ENCODE results near the gene MAPKAPK3. TPM values are rescaled to one million over a fixed set of nuclear protein-coding genes. Genes with fewer than 3 reads are reported as not detected.

The MAPKAPK3 gene
- total and polyA plus RNA-seq, 2 experiments from 2014 or later: 40.5 to 43.1 TPM

- DNase-seq (ENCODE audit: low spot score): no peak
- Histone ChIP-seq H3K27ac (no peak overlapping the region), H3K36me3 (replicated peaks; ENCODE audit: insufficient read depth, low read depth) (no peaks in the 10 kb centered on the region), H3K9me2 (replicated peaks; ENCODE audit: insufficient read depth) (no peaks in the 10 kb centered on the region), H4K20me1 (ENCODE audit: insufficient read depth, poor library complexity, severe bottlenecking) (no peaks in the 10 kb centered on the region), H3K27me3 (no peaks in the 10 kb centered on the region), H3K4me2 (no peak overlapping the region), H3K4me1 (ENCODE audit: insufficient read depth) (peaks cover 14% of the 10 kb centered on the region), H2AFZ (no peak overlapping the region), H3K79me2 (peaks cover 10% of the 10 kb centered on the region), H3K9me3 (ENCODE audit: low read depth) (no peaks in the 10 kb centered on the region), H3K4me3 (no peak overlapping the region)
- TF ChIP-seq CTCF (IDR thresholded peaks at IDR 0.05; ENCODE audit: poor library complexity) (no peak), EZH2phosphoT487 (IDR thresholded peaks at IDR 0.05; ENCODE audit: low read depth, severe bottlenecking, unreplicated experiment) (no peak), EZH2 (IDR thresholded peaks at IDR 0.05; ENCODE audit: borderline replicate concordance) (no peak)
- WGBS (ENCODE audit: low lambda C conversion rate, missing lambda C conversion rate): 90% methylated on average over 4 of the region's 4 CpGs
These were observed 44.1 kb upstream of the MAPKAPK3 start for GRCh38 chr3:50572801-50573371.

- WGBS (ENCODE audit: low lambda C conversion rate, missing lambda C conversion rate): 93% methylated on average over 8 of the region's 8 CpGs
- H3K4me3 ChIP-seq: no peak overlapping the region
- no peak overlapping the region for H2AFZ ChIP-seq
- no peaks in the 10 kb centered on the region for H3K36me3 ChIP-seq (replicated peaks; ENCODE audit: insufficient read depth, low read depth)
- H3K79me2 ChIP-seq: peaks cover 10% of the 10 kb centered on the region
- no peaks in the 10 kb centered on the region for H3K9me3 ChIP-seq (ENCODE audit: low read depth)
- no peaks in the 10 kb centered on the region for H4K20me1 ChIP-seq (ENCODE audit: insufficient read depth, poor library complexity, severe bottlenecking)
- DNase-seq (ENCODE audit: low spot score): no peak
- no peak for TF ChIP-seq CTCF (IDR thresholded peaks at IDR 0.05; ENCODE audit: poor library complexity)
- TF ChIP-seq EZH2 (IDR thresholded peaks at IDR 0.05; ENCODE audit: borderline replicate concordance): no peak
- H3K27ac ChIP-seq: no peak overlapping the region
- no peak overlapping the region for H3K4me2 ChIP-seq
- peaks cover 5% of the 10 kb centered on the region for H3K4me1 ChIP-seq (ENCODE audit: insufficient read depth)
- no peaks in the 10 kb centered on the region for H3K9me2 ChIP-seq (replicated peaks; ENCODE audit: insufficient read depth)
- no peaks in the 10 kb centered on the region for H3K27me3 ChIP-seq
These were observed 43.1 kb upstream of the MAPKAPK3 start for GRCh38 chr3:50573566-50574443.

- H3K36me3 ChIP-seq (replicated peaks; ENCODE audit: insufficient read depth, low read depth): no peaks in the 10 kb centered on the region
These were observed 42.5 kb upstream of the MAPKAPK3 start for GRCh38 chr3:50574444-50574831.

More at GRCh38 chr3:50574444-50574831, 42.5 kb upstream of the MAPKAPK3 start:
- Histone ChIP-seq H2AFZ (no peak overlapping the region), H3K9me2 (replicated peaks; ENCODE audit: insufficient read depth) (no peaks in the 10 kb centered on the region), H3K4me3 (no peak overlapping the region), H3K9me3 (ENCODE audit: low read depth) (no peaks in the 10 kb centered on the region), H3K4me1 (ENCODE audit: insufficient read depth) (peaks cover 5% of the 10 kb centered on the region), H3K79me2 (peaks cover 10% of the 10 kb centered on the region), H4K20me1 (ENCODE audit: insufficient read depth, poor library complexity, severe bottlenecking) (no peaks in the 10 kb centered on the region), H3K27ac (no peak overlapping the region), H3K4me2 (no peak overlapping the region), H3K27me3 (no peaks in the 10 kb centered on the region)
- TF ChIP-seq EZH2phosphoT487 (IDR thresholded peaks at IDR 0.05; ENCODE audit: low read depth, severe bottlenecking, unreplicated experiment) (no peak), CTCF (IDR thresholded peaks at IDR 0.05; ENCODE audit: poor library complexity) (no peak), EZH2 (IDR thresholded peaks at IDR 0.05; ENCODE audit: borderline replicate concordance) (no peak)
- WGBS (ENCODE audit: low lambda C conversion rate, missing lambda C conversion rate): 96% methylated on average over 1 of the region's 1 CpG
- no peak for DNase-seq (ENCODE audit: low spot score)

Measured in hepatocyte (in vitro differentiated cells).